Measurements from ENCODE around the gene TRAFD1. TPM values are rescaled to one million over a fixed set of nuclear protein-coding genes. Genes with fewer than 3 reads are reported as not detected.

The TRAFD1 gene
- total RNA-seq, 4 donors from 2014 or later: 28.2 to 37.7 (median 30.2) TPM

DNA sequence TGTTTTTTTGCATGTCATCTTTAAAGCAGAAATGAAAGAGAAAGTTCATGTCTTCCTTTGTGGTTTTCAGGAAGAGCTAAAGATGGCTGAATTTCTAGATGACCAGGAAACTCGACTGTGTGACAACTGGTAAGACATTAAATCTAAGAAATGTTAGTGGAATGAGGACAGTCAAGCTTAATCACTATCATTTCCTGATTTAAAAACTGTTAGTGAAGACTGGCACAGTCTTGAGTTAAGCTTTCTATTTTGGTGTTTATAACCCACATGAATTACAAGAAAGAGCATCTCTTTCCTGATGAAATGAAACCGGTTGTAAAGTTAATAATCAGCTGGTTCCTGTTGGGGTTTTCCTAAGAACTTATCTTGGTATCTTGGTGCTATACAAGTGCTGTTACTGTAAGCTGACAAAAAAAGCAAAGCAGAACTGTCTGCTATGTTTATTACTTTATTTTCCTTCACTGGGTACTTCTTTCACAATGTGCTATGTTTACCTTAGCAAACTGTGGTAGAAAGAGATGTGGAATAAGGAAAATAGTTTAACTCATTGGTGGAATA, 5.2 kb downstream of the TRAFD1 start:
- H3K27ac ChIP-seq: peak overlapping the region; percentile 18 to 58 (median 40)
- peaks cover 2 to 23% of the 10 kb centered on the region in 2 donors for H3K36me3 ChIP-seq
- ATAC-seq: no peak
- H3K9me3 ChIP-seq: no peaks in the 10 kb centered on the region
- H3K4me3 ChIP-seq: peak overlapping the region in 1 of 2 donors; percentile 1
- H3K4me1 ChIP-seq: peaks cover 0 to 65% (median 31%) of the 10 kb centered on the region in 3 donors
- H3K27me3 ChIP-seq: no peaks in the 10 kb centered on the region
- no peak for TF ChIP-seq POLR2AphosphoS5 (IDR thresholded peaks at IDR 0.05)
- TF ChIP-seq, protein P1, sequence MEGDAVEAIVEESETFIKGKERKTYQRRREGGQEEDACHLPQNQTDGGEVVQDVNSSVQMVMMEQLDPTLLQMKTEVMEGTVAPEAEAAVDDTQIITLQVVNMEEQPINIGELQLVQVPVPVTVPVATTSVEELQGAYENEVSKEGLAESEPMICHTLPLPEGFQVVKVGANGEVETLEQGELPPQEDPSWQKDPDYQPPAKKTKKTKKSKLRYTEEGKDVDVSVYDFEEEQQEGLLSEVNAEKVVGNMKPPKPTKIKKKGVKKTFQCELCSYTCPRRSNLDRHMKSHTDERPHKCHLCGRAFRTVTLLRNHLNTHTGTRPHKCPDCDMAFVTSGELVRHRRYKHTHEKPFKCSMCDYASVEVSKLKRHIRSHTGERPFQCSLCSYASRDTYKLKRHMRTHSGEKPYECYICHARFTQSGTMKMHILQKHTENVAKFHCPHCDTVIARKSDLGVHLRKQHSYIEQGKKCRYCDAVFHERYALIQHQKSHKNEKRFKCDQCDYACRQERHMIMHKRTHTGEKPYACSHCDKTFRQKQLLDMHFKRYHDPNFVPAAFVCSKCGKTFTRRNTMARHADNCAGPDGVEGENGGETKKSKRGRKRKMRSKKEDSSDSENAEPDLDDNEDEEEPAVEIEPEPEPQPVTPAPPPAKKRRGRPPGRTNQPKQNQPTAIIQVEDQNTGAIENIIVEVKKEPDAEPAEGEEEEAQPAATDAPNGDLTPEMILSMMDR (IDR thresholded peaks at IDR 0.05): no peak
- no peak for TF ChIP-seq EP300 (IDR thresholded peaks at IDR 0.05)
- TF ChIP-seq POLR2A (IDR thresholded peaks at IDR 0.05): no peak
- WGBS, 2 donors (ENCODE audit: low coverage in 1 of 2): 13 to 15% methylated on average over 2 of the region's 2 CpGs

DNA sequence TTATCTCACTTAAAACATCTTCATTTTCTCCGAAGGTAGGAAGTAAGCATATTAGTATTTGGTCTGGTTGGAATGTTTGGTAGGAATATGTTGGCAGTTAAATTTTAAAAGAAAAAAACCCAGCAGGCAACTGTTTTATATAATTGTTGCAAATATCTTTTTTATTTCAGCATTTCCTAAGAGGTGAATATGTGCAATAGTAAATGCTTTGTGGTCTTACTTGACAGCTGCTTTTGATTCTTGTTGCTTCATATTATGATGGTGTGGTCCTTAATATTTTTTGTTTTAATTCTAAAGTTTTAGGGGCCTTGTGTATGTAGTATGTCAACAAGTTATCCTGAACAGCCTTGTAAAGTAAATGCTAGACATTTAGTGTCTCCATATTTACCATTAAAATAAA, 6.3 kb downstream of the TRAFD1 start:
- no peak for TF ChIP-seq POLR2AphosphoS5 (IDR thresholded peaks at IDR 0.05)
- TF ChIP-seq POLR2A (IDR thresholded peaks at IDR 0.05): no peak
- TF ChIP-seq EP300 (IDR thresholded peaks at IDR 0.05): no peak
- H3K4me3 ChIP-seq: no peak overlapping the region
- H3K27me3 ChIP-seq: no peaks in the 10 kb centered on the region
- ATAC-seq: no peak
- peaks cover 2 to 34% of the 10 kb centered on the region in 2 donors for H3K36me3 ChIP-seq
- peaks cover 0 to 58% (median 26%) of the 10 kb centered on the region in 3 donors for H3K4me1 ChIP-seq
- no peaks in the 10 kb centered on the region for H3K9me3 ChIP-seq
- peak overlapping the region in 2 of 4 donors; percentile 28 to 58 for H3K27ac ChIP-seq
- WGBS, 2 donors (ENCODE audit: low coverage in 1 of 2): 30 to 63% methylated on average over 1 of the region's 1 CpG

DNA sequence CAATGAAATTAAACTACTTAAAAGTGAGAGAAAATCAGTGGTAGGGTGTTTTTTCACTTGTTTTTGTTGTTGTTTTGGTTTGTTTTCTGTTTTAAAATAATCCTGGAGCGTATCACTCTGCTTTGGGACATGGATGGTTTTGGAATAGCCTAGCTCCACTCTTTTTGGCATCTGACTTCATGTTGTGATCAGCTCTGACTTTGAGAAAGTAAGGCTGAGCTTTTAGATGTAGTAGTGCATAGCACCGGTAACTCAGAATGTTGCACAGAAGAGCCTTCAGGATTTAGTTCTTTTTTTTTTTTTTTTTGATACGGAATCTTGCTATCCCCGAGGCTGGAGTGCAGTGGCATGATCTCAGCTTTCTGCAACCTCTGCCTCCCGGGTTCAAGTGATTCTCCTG, 8.1 kb downstream of the TRAFD1 start:
- 79 to 94% methylated on average over 2 to 3 of the region's 5 CpGs for WGBS, 2 donors (ENCODE audit: low coverage in 1 of 2)
- Histone ChIP-seq H3K27me3 (no peaks in the 10 kb centered on the region), H3K27ac (no peak overlapping the region), H3K4me1 (peaks cover 0 to 40% (median 16%) of the 10 kb centered on the region in 3 donors), H3K4me3 (no peak overlapping the region), H3K9me3 (no peaks in the 10 kb centered on the region), H3K36me3 (peaks cover 2 to 52% of the 10 kb centered on the region in 2 donors)
- ATAC-seq: no peak
- TF ChIP-seq POLR2A (IDR thresholded peaks at IDR 0.05) (no peak), POLR2AphosphoS5 (IDR thresholded peaks at IDR 0.05) (no peak), EP300 (IDR thresholded peaks at IDR 0.05) (no peak)
- TF ChIP-seq, protein P1 (IDR thresholded peaks at IDR 0.05): no peak

DNA sequence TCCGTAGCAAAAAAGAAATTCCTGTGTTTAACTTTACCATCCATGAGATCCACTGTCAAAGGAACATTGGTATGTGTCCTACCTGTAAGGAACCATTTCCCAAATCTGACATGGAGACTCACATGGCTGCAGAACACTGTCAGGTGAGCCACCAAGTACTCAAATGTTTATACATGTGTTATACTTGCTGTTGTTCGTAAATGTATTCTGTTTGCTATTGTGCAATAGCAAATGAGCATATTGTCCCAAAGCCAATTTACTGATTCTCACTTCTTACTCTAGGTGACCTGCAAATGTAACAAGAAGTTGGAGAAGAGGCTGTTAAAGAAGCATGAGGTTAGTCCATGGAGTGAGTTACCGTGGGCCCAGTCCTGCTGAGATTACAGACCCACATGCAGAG, 9.4 kb downstream of the TRAFD1 start:
- peaks cover 0 to 27% (median 14%) of the 10 kb centered on the region in 3 donors for H3K4me1 ChIP-seq
- H3K9me3 ChIP-seq: no peaks in the 10 kb centered on the region
- no peak for TF ChIP-seq POLR2AphosphoS5 (IDR thresholded peaks at IDR 0.05)
- TF ChIP-seq POLR2A (IDR thresholded peaks at IDR 0.05): no peak
- TF ChIP-seq EP300 (IDR thresholded peaks at IDR 0.05): no peak
- TF ChIP-seq, protein P1 (IDR thresholded peaks at IDR 0.05): no peak
- H3K4me3 ChIP-seq: no peak overlapping the region
- no peaks in the 10 kb centered on the region for H3K27me3 ChIP-seq
- ATAC-seq: no peak
- 89 to 96% methylated on average over 2 to 3 of the region's 3 CpGs for WGBS, 2 donors (ENCODE audit: low coverage in 1 of 2)
- no peak overlapping the region for H3K27ac ChIP-seq
- H3K36me3 ChIP-seq: peaks cover 2 to 65% of the 10 kb centered on the region in 2 donors

DNA sequence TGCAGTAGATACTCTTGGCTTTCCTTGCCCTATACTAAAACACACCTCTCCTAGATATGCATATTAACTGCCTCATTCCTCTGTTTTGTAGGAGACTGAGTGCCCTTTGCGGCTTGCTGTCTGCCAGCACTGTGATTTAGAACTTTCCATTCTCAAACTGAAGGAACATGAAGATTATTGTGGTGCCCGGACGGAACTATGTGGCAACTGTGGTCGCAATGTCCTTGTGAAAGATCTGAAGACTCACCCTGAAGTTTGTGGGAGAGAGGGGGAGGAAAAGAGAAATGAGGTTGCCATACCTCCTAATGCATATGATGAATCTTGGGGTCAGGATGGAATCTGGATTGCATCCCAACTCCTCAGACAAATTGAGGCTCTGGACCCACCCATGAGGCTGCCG, 15.4 kb downstream of the TRAFD1 start:
- Histone ChIP-seq H3K4me1 (no peaks in the 10 kb centered on the region), H3K9me3 (no peaks in the 10 kb centered on the region), H3K27me3 (no peaks in the 10 kb centered on the region), H3K36me3 (peaks cover 0 to 100% of the 10 kb centered on the region in 2 donors), H3K27ac (no peak overlapping the region), H3K4me3 (no peak overlapping the region)
- TF ChIP-seq POLR2A (IDR thresholded peaks at IDR 0.05) (no peak), EP300 (IDR thresholded peaks at IDR 0.05) (no peak), POLR2AphosphoS5 (IDR thresholded peaks at IDR 0.05) (no peak)
- TF ChIP-seq, protein P1 (IDR thresholded peaks at IDR 0.05): no peak
- 86 to 92% methylated on average over 1 to 4 of the region's 5 CpGs for WGBS, 2 donors (ENCODE audit: low coverage in 1 of 2)
- ATAC-seq: no peak
